Neutrophil (primary cell): Measurements from ENCODE around the gene CCDC127.
"Not testable (repeated sequence)": the region's sequence is repeated elsewhere in the genome, so short reads cannot be mapped to it uniquely, and the experiment has no call there.

Experiments
- H3K27ac ChIP-seq: fragments of 200-600 bp; sonication (generic); 2 replicates; pipeline ENCODE4 v1.5.1; 2016; ENCODE audit warnings: mild to moderate bottlenecking, moderate library complexity
- H3K27me3 ChIP-seq: fragments of 200-600 bp; sonication (generic); 2 replicates; pipeline ENCODE4 v1.6.0; 2016; ENCODE audit warnings: mild to moderate bottlenecking
- H3K36me3 ChIP-seq: fragments of 200-600 bp; sonication (generic); 2 replicates; pipeline ENCODE4 v1.5.1; 2017
- H3K4me1 ChIP-seq, 2 experiments: fragments of 200-600 bp in 1 of 2; sonication (generic) in 1 of 2; 1 replicate in 1 of 2; 2 replicates in 1 of 2; pipeline versions ENCODE4 v1.5.1 to v1.6.1; 2013 to 2016; ENCODE audit warnings: low read depth in 1 of 2, low read length in 1 of 2, mild to moderate bottlenecking in 1 of 2, moderate library complexity in 1 of 2; ENCODE audit not compliant: control insufficient read depth in 1 of 2, insufficient read depth in 1 of 2
- H3K4me3 ChIP-seq, 2 experiments: fragments of 200-600 bp in 1 of 2; sonication (generic) in 1 of 2; 1 replicate in 1 of 2; 2 replicates in 1 of 2; pipeline ENCODE4 v1.5.1; 2013 to 2016; ENCODE audit warnings: low read depth in 1 of 2, low read length in 1 of 2, mild to moderate bottlenecking in 1 of 2, moderate library complexity in 1 of 2
- H3K9me3 ChIP-seq: fragments of 200-600 bp; sonication (generic); 2 replicates; pipeline ENCODE4 v1.5.1; 2016
- CTCF ChIP-seq: fragments of 200-600 bp; sonication (generic); IDR thresholded peaks from 2 replicates; pipeline ENCODE4 v1.5.1; 2016; ENCODE audit warnings: antibody characterized with exemption

CCDC127 gene

GRCh38 chr5:200985-201384, 17.0 kb downstream of the CCDC127 start:
- Histone ChIP-seq H3K9me3 (no peaks in the 10 kb centered on the region), H3K4me3 (no peak overlapping the region), H3K4me1 (no peaks in the 10 kb centered on the region), H3K27me3 (no peaks in the 10 kb centered on the region), H3K36me3 (peaks cover 29% of the 10 kb centered on the region), H3K27ac (no peak overlapping the region)
- no peak for TF ChIP-seq CTCF

DNA sequence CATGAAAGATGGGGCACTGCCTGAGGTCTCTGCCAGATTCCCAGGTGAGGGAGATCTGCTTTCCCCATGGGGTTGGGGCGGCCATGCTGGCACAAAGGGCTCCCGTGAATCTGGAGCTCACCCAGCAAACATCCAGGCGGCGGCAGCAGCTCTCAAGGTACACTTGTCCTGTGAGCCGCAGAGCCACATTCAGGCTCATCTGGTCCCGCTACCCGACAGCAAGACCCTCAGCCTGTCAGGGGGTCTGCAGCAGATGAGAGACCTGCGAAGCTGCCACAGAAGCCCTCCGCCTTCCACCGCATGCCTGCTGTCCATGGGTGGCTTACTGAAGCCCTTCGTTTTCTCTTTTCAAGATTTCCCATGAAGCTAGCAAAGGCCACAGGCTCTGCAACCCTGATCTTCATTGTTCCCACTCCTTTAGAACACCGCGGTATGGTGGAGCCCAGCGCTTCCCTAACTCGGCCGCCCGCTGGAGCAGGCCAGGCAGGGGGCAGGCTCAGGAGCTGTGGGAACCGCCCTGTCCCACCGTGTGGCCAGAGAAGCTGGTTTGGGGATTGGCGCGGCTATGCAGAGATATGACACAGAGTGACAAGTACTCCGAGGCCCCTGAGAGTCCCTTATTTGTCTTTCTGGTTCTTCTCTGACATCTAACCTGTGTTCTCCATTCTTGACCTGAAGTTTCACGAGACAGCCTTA, 17.9 kb downstream of the CCDC127 start:
- Histone ChIP-seq H3K27me3 (no peaks in the 10 kb centered on the region), H3K27ac (no peak overlapping the region), H3K36me3 (peaks cover 20% of the 10 kb centered on the region), H3K4me3 (no peak overlapping the region), H3K9me3 (no peaks in the 10 kb centered on the region), H3K4me1 (no peaks in the 10 kb centered on the region)
- TF ChIP-seq CTCF = no peak

DNA sequence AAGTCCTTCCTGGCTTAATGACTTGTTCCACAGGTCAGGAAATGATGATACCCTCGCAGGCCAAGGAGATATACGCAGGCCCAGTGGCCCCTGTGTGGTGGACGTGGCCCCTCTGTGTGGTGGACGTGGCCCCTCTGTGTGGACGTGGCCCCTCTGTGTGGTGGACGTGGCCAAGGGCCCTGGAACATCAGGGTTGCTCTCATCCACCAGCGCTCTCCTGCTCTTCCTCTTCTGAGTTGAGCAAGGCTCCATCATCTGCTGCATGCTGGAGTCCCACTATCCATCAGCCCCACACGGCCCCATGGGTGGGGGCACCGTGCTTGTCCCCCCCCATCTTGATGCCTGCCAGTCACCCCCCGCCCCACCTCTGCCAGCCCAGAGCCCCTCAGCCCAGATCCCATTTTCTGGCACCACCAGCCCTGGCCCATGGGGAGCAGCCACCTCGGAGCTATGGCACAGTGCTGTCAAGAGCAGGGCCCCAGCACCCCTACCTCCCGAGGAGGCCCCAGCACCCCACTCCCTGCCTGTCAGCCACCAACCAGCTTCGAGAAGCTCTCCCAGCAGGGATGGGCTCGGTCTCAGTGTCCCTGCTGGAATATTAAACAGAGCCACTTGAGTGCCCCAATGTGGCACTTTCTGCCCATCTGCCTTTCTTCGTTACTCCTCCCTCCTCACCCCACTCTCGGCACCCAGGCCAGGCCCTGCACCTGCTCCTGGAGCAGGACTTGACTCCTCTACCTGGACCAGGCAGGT, 18.6 kb downstream of the CCDC127 start:
- Histone ChIP-seq H3K36me3 (peaks cover 13% of the 10 kb centered on the region), H3K27me3 (no peaks in the 10 kb centered on the region), H3K27ac (no peak overlapping the region), H3K4me3 (no peak overlapping the region), H3K4me1 (no peaks in the 10 kb centered on the region), H3K9me3 (no peaks in the 10 kb centered on the region)
- no peak for TF ChIP-seq CTCF

- H3K4me1 ChIP-seq = no peaks in the 10 kb centered on the region
- no peaks in the 10 kb centered on the region for H3K27me3 ChIP-seq
- no peak overlapping the region for H3K4me3 ChIP-seq
- H3K27ac ChIP-seq = no peak overlapping the region
- no peaks in the 10 kb centered on the region for H3K9me3 ChIP-seq
- H3K36me3 ChIP-seq = peaks cover 6% of the 10 kb centered on the region
- TF ChIP-seq CTCF = no peak
Measured at GRCh38 chr5:198516-199196, 19.3 kb downstream of the CCDC127 start.

- no peak for TF ChIP-seq CTCF
Measured at GRCh38 chr5:197892-198489, 20.0 kb downstream of the CCDC127 start.

DNA sequence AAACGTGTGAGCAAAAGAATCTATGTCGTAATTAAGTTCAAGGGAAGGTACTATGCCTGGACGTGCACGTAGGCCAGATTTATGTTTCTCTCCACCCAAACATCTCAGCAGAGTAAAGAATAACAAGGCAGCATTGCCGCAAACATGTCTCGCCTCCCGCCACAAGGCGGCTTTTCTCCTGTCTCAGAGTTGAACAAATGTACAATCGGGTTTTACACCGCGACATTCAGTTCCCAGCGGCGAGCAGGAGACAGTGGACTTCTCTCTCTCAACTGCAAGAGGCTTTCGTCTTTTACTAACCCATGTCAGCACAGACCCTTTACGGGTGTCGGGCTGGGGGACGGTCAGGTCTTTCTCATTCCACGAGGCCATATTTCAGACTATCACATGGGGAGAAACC, 20.9 kb downstream of the CCDC127 start:
- not testable (repeated sequence) for H3K4me1 ChIP-seq, H3K9me3 ChIP-seq, H3K36me3 ChIP-seq, H3K27ac ChIP-seq, H3K4me3 ChIP-seq
- peaks cover 13% of the 10 kb centered on the region for H3K27me3 ChIP-seq

More at GRCh38 chr5:197892-198489, 20.0 kb downstream of the CCDC127 start:
- H3K27me3 ChIP-seq = peaks cover 4% of the 10 kb centered on the region
- no peaks in the 10 kb centered on the region for H3K36me3 ChIP-seq
- no peak overlapping the region for H3K27ac ChIP-seq
- H3K4me3 ChIP-seq = no peak overlapping the region
- H3K9me3 ChIP-seq = no peaks in the 10 kb centered on the region
- H3K4me1 ChIP-seq = no peaks in the 10 kb centered on the region
